ENCODE results near the gene BTBD1. TPM values are rescaled to one million over a fixed set of nuclear protein-coding genes. Genes with fewer than 3 reads are reported as not detected.

Gene BTBD1
- total RNA-seq, 4 donors from 2014 or later: 79.8 to 105 (median 99.4) TPM

DNA sequence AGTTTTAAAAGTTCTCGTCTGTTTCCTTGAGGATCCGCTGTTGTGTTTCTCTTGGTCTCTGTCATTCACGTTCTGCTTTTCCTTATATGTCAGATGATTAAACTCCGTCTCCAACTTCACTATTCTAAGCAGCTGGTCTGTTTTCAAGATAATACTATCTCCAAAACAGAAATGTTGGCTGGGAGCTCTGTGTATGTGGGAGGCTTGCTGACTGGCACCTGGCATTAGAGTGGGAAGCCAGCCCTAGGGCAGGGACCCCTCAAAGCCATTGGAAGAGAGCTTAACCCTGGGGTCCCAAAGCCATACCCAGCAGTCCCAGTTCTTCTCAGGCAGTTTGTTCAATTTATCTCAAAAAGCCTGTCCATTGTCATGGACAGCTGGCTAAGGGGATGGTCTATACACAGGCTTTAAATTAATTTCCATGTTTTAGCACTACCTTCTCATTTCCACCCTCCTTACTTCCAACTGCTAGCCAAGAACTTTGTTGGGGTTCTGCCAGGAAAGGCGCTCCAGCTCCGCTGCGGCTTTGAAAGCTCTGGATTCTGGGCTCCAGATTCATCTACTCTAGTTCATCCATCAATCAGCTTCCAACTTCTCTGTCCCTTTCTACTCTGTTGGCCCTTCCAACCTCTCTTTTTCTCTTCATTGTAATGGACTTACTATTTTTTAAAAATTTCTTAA is 9.2 kb downstream of the BTBD1 start:
- H3K4me1 ChIP-seq: peaks cover 0 to 52% (median 5%) of the 10 kb centered on the region in 4 donors
- no peaks in the 10 kb centered on the region for H3K9me3 ChIP-seq
- H3K27me3 ChIP-seq: no peaks in the 10 kb centered on the region
- TF ChIP-seq EP300 (IDR thresholded peaks at IDR 0.05): no peak
- TF ChIP-seq, protein P1, sequence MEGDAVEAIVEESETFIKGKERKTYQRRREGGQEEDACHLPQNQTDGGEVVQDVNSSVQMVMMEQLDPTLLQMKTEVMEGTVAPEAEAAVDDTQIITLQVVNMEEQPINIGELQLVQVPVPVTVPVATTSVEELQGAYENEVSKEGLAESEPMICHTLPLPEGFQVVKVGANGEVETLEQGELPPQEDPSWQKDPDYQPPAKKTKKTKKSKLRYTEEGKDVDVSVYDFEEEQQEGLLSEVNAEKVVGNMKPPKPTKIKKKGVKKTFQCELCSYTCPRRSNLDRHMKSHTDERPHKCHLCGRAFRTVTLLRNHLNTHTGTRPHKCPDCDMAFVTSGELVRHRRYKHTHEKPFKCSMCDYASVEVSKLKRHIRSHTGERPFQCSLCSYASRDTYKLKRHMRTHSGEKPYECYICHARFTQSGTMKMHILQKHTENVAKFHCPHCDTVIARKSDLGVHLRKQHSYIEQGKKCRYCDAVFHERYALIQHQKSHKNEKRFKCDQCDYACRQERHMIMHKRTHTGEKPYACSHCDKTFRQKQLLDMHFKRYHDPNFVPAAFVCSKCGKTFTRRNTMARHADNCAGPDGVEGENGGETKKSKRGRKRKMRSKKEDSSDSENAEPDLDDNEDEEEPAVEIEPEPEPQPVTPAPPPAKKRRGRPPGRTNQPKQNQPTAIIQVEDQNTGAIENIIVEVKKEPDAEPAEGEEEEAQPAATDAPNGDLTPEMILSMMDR (IDR thresholded peaks at IDR 0.05): no peak
- TF ChIP-seq POLR2A (IDR thresholded peaks at IDR 0.05): no peak
- H3K4me3 ChIP-seq: no peak overlapping the region
- no peak for DNase-seq (ENCODE audit: low spot score in 2 of 2)
- 76 to 84% methylated on average over 7 of the region's 7 CpGs for WGBS, 2 donors
- no peak overlapping the region for H3K27ac ChIP-seq
- H3K36me3 ChIP-seq: peaks cover 0 to 36% (median 4%) of the 10 kb centered on the region in 3 donors

GRCh38 chr15:83057002-83057401 is 10.1 kb downstream of the BTBD1 start:
- Histone ChIP-seq H3K27ac (no peak overlapping the region), H3K4me3 (no peak overlapping the region), H3K4me1 (peaks cover 0 to 44% (median 0%) of the 10 kb centered on the region in 4 donors)

GRCh38 chr15:83053151-83053550 is 13.9 kb downstream of the BTBD1 start:
- TF ChIP-seq, protein P1 (IDR thresholded peaks at IDR 0.05): no peak
- TF ChIP-seq EP300 (IDR thresholded peaks at IDR 0.05): no peak
- TF ChIP-seq POLR2A (IDR thresholded peaks at IDR 0.05): no peak
- Histone ChIP-seq H3K4me1 (peaks cover 0 to 18% (median 0%) of the 10 kb centered on the region in 4 donors), H3K9me3 (no peaks in the 10 kb centered on the region), H3K36me3 (peaks cover 0 to 50% (median 4%) of the 10 kb centered on the region in 3 donors), H3K4me3 (no peak overlapping the region), H3K27ac (no peak overlapping the region), H3K27me3 (no peaks in the 10 kb centered on the region)
- DNase-seq (ENCODE audit: low spot score in 2 of 2): no peak

More at GRCh38 chr15:83057002-83057401, 10.1 kb downstream of the BTBD1 start:
- TF ChIP-seq POLR2A (IDR thresholded peaks at IDR 0.05): no peak
- H3K27me3 ChIP-seq: no peaks in the 10 kb centered on the region
- no peak for DNase-seq (ENCODE audit: low spot score in 2 of 2)
- no peaks in the 10 kb centered on the region for H3K9me3 ChIP-seq
- H3K36me3 ChIP-seq: peaks cover 0 to 37% (median 4%) of the 10 kb centered on the region in 3 donors
- 50 to 51% methylated on average over 1 of the region's 1 CpG for WGBS, 2 donors

GRCh38 chr15:83046558-83047127 is 20.4 kb downstream of the BTBD1 start:
- H3K27me3 ChIP-seq: no peaks in the 10 kb centered on the region
- peaks cover 0 to 58% (median 0%) of the 10 kb centered on the region in 3 donors for H3K36me3 ChIP-seq
- TF ChIP-seq POLR2A (IDR thresholded peaks at IDR 0.05) (no peak), EP300 (IDR thresholded peaks at IDR 0.05) (no peak)
- TF ChIP-seq, protein P1 (IDR thresholded peaks at IDR 0.05): no peak
- no peak overlapping the region for H3K27ac ChIP-seq
- 49 to 58% methylated on average over 3 of the region's 3 CpGs for WGBS, 2 donors
- H3K4me1 ChIP-seq: peaks cover 0 to 7% (median 0%) of the 10 kb centered on the region in 4 donors
- no peaks in the 10 kb centered on the region for H3K9me3 ChIP-seq
- no peak overlapping the region for H3K4me3 ChIP-seq
- DNase-seq (ENCODE audit: low spot score in 2 of 2): no peak

- Histone ChIP-seq H3K36me3 (peaks cover 0 to 83% (median 0%) of the 10 kb centered on the region in 3 donors), H3K4me1 (peaks cover 0 to 7% (median 0%) of the 10 kb centered on the region in 4 donors)
- WGBS, 2 donors: 95 to 96% methylated on average over 12 of the region's 12 CpGs
Observed at GRCh38 chr15:83044156-83044555, 22.9 kb downstream of the BTBD1 start.

More at GRCh38 chr15:83044156-83044555, 22.9 kb downstream of the BTBD1 start:
- DNase-seq (ENCODE audit: low spot score in 2 of 2): no peak
- H3K27ac ChIP-seq: no peak overlapping the region
- H3K4me3 ChIP-seq: no peak overlapping the region
- no peaks in the 10 kb centered on the region for H3K27me3 ChIP-seq
- TF ChIP-seq, protein P1 (IDR thresholded peaks at IDR 0.05): no peak
- no peak for TF ChIP-seq EP300 (IDR thresholded peaks at IDR 0.05)
- no peak for TF ChIP-seq POLR2A (IDR thresholded peaks at IDR 0.05)
- H3K9me3 ChIP-seq: no peaks in the 10 kb centered on the region
